Right atrium auricular region (tissue), 2 donors: ENCODE measurements around the gene MTMR3. TPM values are rescaled to one million over a fixed set of nuclear protein-coding genes. Genes with fewer than 3 reads are reported as not detected.

Source experiments
- DNase-seq: peaks from one replicate; pipeline ENCODE4 v3.0.0-alpha.2; 2019; ENCODE audit warnings: low spot score
- H3K27ac ChIP-seq, 2 donors: fragments of 200-600 bp; sonication (generic); 1 replicate in 1 of 2; 2 replicates in 1 of 2; pipeline ENCODE4 v1.5.1; 2016 to 2019
- H3K27me3 ChIP-seq, 2 donors: fragments of 200-600 bp; sonication (generic); one replicate each; pipeline versions ENCODE4 v1.5.1 to v1.6.0; 2017 to 2019
- H3K36me3 ChIP-seq: fragments of 200-600 bp; sonication (generic); one replicate; pipeline ENCODE4 v1.5.1; 2016
- H3K4me1 ChIP-seq, 2 donors: fragments of 200-600 bp; sonication (generic); one replicate each; pipeline versions ENCODE4 v1.5.1 to v1.6.0; 2017 to 2019
- H3K4me3 ChIP-seq, 2 donors: fragments of 200-600 bp; sonication (generic); 1 replicate in 1 of 2; 2 replicates in 1 of 2; pipeline ENCODE4 v1.5.1; 2017 to 2019; ENCODE audit warnings: mild to moderate bottlenecking in 1 of 2, moderate library complexity in 1 of 2
- H3K9me3 ChIP-seq, 2 donors: fragments of 200-600 bp; sonication (generic); one replicate each; pipeline ENCODE4 v1.5.1; 2019
- total RNA-seq, 2 donors: library from RNA; depleted of rRNA; stranded (reverse); fragments of >200 nt; gene quantifications; one replicate each; pipeline ENCODE4 v1.1.0, GENCODE V29; 2016
- TF ChIP-seq, protein P1 (sequence below), 2 donors: fragments of 200-600 bp; sonication (generic); IDR thresholded peaks; one replicate each; pipeline ENCODE4 v1.5.1; 2019; ENCODE audit warnings: antibody characterized with exemption in 2 of 2

MTMR3 gene
- total RNA-seq, 2 donors from 2014 or later: 27.2 to 38.1 TPM

DNA sequence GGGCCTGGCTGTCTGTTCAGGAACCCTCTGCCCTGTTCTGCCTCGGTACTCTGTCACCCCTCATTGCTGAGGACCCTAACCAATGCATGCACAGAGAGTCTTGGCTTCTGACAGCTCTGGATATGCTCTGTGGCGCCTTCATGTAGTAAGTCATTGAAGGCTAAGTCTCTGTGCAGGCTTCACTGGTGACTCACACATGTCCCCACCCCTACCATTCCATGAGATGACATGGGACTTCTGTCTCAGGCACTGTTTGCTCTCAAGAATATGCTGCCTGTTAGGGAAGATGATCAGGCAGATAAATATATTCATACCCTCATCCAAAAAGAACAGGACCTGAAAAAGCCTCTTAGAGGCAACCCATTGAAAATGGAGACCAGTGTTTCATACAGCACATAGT lies 153.7 kb downstream of the MTMR3 start:
- Histone ChIP-seq H3K4me1 (no peaks in the 10 kb centered on the region), H3K27me3 (no peaks in the 10 kb centered on the region), H3K27ac (no peak overlapping the region), H3K36me3 (no peaks in the 10 kb centered on the region), H3K9me3 (no peaks in the 10 kb centered on the region), H3K4me3 (no peak overlapping the region)
- DNase-seq: no peak
- TF ChIP-seq, protein P1, sequence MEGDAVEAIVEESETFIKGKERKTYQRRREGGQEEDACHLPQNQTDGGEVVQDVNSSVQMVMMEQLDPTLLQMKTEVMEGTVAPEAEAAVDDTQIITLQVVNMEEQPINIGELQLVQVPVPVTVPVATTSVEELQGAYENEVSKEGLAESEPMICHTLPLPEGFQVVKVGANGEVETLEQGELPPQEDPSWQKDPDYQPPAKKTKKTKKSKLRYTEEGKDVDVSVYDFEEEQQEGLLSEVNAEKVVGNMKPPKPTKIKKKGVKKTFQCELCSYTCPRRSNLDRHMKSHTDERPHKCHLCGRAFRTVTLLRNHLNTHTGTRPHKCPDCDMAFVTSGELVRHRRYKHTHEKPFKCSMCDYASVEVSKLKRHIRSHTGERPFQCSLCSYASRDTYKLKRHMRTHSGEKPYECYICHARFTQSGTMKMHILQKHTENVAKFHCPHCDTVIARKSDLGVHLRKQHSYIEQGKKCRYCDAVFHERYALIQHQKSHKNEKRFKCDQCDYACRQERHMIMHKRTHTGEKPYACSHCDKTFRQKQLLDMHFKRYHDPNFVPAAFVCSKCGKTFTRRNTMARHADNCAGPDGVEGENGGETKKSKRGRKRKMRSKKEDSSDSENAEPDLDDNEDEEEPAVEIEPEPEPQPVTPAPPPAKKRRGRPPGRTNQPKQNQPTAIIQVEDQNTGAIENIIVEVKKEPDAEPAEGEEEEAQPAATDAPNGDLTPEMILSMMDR (IDR thresholded peaks at IDR 0.05): no peak

DNA sequence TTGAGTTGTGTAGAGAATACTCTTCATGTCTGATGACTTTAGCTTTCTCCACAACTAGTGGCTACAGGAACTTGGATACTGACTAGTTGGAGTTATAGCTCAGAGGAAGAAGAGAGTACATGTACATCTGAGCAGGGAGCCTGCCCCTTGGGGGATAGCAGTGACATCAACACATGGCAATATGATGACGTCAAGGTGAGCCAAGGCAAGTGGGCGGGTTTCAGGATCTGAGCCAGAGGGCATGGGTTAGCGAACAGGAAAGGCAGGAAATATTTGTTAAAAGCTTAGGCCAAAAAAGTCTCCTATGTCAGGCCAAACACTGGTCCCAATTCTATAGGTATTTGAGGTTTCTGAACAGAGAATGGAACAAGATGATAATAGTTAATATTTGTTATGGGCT lies 155.2 kb downstream of the MTMR3 start:
- Histone ChIP-seq H3K9me3 (no peaks in the 10 kb centered on the region), H3K4me1 (no peaks in the 10 kb centered on the region), H3K36me3 (no peaks in the 10 kb centered on the region), H3K27ac (no peak overlapping the region), H3K27me3 (no peaks in the 10 kb centered on the region), H3K4me3 (no peak overlapping the region)
- no peak for DNase-seq
- TF ChIP-seq, protein P1 (IDR thresholded peaks at IDR 0.05): no peak

DNA sequence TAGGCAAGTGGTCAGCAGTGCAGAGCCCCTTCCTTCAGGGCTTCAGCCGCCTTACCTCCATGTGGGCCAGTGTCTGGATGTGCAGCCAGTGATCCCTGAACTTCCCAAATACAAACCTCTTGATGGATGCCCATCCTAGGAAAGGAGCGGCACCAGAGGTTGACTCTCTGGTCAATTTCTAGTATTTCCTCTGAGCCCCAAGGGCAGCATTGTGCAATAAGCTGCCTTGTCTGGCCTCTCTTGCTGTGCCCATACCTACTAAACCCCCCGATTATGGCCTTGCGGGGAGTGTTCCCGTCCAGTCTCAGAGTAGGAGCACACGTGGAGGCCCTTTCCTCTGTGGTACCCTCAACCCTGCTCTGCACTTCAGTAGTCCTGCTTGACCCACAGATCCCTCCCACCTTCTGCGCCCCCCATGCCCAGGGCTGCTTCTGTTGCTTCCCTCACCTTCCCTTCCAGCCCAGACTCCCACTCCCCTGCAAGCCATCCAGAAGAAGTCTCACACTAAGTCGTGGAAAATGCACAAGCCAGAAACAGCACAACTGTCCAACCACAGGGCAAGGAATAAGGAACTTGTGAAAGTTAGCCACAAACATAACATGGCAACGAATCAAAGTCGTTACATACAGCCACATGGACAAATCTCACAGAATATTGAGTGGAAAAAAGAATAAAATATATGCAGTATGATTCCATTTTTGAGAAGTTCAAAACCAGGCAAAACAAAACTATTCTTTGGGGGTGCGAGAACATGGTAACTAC lies 157.7 kb downstream of the MTMR3 start:
- no peaks in the 10 kb centered on the region for H3K9me3 ChIP-seq
- peak; percentile 38 for DNase-seq
- no peaks in the 10 kb centered on the region for H3K36me3 ChIP-seq
- TF ChIP-seq, protein P1 (IDR thresholded peaks at IDR 0.05): no peak
- no peak overlapping the region for H3K4me3 ChIP-seq
- no peak overlapping the region for H3K27ac ChIP-seq
- H3K4me1 ChIP-seq: no peaks in the 10 kb centered on the region
- no peaks in the 10 kb centered on the region for H3K27me3 ChIP-seq

DNA sequence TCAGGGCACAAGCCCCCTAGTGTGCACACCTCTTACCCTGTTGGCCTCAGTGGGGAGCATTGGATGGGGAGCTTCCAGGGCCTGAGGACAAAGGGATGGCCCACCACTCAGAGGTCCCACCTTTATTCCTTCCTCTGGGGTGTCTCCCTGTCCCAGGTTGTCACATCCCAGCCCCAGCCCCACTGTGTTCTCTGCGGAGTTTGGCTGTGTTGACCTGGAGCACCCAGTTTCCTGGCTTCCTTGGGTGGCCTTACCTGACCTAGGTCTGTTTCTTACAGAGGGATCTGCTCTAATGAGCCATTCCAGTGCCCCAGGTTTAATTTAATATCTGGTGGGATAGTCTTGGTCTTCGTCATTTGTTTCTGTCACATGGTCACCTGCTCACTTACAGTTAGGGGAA lies 158.5 kb downstream of the MTMR3 start:
- peak; percentile 34 for DNase-seq
- Histone ChIP-seq H3K27me3 (no peaks in the 10 kb centered on the region), H3K4me3 (no peak overlapping the region), H3K36me3 (no peaks in the 10 kb centered on the region), H3K27ac (no peak overlapping the region), H3K9me3 (no peaks in the 10 kb centered on the region), H3K4me1 (no peaks in the 10 kb centered on the region)
- TF ChIP-seq, protein P1 (IDR thresholded peaks at IDR 0.05): no peak

DNA sequence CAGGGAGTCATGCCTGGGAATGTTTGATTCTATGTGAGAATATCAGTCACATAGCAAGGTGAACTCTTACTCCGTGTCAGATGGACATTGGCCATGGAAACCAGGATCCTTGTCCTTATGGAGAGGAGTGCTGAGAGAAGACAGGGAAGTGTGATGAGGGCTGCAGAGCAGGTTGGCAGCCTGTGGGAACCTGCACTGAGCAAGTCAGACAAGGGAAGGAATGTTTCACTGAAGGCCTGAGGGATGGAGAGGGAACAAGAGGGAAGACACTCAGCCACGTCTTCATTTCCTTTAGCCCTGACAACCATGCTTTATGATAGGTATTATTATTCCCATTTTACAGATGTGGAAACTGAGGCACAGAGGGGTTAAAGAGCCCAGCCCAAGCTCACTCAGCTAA lies 158.9 kb downstream of the MTMR3 start:
- DNase-seq: no peak
- H3K27me3 ChIP-seq: no peaks in the 10 kb centered on the region
- TF ChIP-seq, protein P1 (IDR thresholded peaks at IDR 0.05): no peak
- no peak overlapping the region for H3K27ac ChIP-seq
- H3K4me1 ChIP-seq: no peaks in the 10 kb centered on the region
- H3K36me3 ChIP-seq: no peaks in the 10 kb centered on the region
- H3K9me3 ChIP-seq: no peaks in the 10 kb centered on the region
- no peak overlapping the region for H3K4me3 ChIP-seq

GRCh38 chr22:30043161-30043560 lies 160.2 kb downstream of the MTMR3 start:
- Histone ChIP-seq H3K4me3 (no peak overlapping the region), H3K27ac (no peak overlapping the region), H3K36me3 (no peaks in the 10 kb centered on the region), H3K9me3 (no peaks in the 10 kb centered on the region), H3K4me1 (no peaks in the 10 kb centered on the region), H3K27me3 (no peaks in the 10 kb centered on the region)
- no peak for DNase-seq
- TF ChIP-seq, protein P1 (IDR thresholded peaks at IDR 0.05): no peak
